Dedifferentiated amniotic fluid mesenchymal stem cell (primary cell): ENCODE measurements around the gene IGF1R.

Experiments used
- DNase-seq: peaks from one replicate; pipeline ENCODE4 v3.0.0-alpha.2; 2016; ENCODE audit errors: extremely low spot score

IGF1R gene

DNA sequence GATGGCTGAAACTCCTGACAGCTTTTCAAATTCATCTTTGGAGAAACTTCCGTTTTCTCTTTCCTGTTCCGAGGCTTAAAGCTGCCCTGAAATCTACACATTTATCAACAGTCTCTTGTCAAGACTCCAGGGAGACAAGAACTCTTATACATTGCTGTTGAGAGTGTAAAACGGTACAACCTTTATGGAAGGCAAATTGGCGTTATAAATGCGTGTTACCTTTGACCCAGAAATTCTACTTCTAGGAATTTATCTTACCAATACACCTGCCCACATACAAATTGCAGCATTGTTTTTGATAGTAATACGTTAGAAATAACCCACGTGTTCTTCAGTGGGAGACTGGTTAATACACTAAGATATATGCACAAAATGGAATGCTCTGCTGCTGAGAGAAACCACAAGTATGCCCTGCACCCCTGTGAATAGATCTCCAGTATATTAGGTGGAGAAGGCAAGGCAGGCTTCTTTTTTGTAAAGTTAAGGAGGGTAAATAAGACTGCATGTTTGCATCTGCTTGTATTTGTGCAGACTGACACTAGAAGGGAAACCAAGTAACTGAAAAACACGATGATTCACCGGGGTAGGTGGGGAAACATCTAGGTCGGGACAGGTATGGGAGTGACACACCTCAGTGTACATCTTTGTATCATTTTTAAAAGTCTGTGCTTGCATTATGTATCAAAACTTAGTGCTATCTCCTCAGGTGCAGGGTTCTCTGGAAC, 97.5 kb downstream of the IGF1R start:
- DNase-seq: no peak

DNA sequence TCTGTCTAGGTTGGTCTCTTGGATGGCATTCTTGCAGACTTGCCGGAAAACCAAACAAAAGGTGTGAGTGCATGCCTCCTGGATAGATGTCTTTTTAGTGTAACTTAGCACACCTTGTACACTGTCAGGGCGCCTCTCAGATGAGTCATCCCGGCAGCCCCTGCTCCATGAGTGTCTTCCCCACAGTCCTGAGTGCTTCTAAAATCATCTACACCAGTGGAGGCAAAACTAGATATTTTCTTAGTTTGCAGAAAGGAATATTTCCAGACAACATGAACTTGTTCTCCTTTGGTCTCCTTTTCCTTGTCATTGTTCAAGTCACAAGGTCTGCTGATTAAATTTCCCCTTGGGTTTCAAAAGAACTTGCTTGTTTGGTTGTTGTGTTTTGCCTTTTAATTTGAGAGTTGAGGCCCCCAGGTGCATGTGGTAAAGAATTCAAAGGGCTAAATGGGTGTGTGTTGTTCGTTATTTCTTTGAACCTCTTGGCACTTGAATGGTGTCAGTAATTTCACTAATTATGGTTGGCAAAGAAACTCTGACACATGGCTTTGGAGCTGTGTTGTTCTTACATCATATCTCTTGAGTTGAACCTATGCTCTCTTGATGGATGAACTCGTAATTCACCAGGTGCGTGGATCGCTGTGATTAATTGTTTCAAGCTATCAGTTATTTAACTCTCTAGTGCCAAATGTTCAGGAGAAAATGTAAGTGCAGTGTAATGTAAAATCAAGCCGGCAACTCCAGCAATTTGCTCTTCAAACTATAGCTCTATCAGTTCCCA, 98.2 kb downstream of the IGF1R start:
- no peak for DNase-seq

DNA sequence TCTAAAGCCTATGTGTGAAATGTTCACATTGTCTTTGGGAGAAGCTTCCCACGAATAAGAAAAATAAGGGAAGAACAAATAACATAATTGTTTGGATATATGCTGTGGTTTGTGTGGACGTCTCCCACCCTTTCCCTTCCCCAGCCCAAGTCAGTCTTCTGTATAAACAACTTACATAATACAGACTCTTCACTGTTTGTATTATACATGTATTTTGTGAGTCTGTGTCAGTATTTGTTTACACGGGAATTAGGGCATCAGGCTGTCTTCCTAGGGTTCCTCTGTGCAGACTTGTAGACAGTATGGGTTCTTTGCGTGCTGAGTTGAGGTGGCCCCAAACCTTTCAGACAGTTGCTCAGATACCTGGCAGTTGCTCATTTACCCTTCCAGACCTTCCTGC, 103.4 kb downstream of the IGF1R start:
- no peak for DNase-seq

DNA sequence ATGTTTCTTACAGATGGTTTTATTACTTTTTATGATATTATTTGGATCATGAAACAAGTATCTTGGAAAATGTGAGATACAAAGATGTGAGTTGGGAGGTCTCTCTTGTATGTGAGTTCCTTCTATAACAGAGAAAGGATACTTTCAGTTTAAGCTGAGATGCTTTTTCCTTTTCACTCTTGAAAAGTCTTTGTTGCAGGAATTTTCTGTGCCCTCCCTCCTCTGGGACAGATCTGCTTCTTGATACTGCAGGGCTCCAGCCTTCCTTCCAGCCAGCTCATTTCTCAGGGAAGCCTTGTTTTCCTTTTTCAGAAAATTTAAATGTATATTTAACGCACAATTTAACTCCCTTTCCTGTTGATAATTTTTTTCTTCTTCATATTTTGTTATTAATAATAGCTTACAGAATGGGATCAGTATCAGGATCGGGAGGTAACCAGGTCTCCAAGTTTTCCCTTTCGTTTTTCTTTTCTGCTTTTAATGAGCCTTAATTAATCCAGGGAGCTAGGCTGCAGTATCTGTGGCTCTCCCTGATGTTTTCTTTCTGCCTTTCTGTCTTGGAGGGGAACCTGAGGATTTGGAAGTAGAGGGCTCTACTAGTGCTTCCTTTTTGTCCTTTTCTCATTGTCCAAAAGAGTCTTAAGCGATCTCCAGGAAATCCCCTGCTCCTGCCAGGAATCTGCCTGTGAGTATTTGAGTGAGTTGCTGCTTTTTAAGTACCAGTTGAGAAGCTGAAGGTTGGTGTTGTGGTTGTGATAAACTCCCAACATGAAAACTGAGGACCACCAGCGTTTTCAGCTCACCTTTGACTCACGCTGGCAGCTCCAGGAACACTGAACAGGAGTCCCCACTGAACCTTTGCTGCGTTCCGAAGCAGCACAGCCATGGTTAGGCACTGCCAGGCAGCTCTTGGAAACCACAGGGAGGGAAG, 105.7 kb downstream of the IGF1R start:
- no peak for DNase-seq

DNA sequence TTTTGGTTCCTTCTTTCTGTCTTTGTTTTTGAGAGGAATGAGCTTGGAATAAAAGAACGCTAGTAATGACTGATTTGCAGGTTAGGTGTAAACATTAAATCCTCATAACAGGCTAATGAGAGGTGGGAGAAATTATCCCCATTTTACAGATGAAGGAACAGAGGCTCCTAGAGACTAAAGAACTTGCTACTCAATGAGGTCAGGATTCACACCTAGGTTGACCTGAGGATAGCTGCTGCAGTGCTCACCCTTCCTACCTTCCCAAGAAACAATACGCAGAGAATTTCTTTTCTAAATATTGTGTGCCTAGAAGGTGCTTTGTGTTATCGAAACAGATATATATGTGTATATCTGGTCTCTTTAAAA, 106.3 kb downstream of the IGF1R start:
- DNase-seq: no peak

DNA sequence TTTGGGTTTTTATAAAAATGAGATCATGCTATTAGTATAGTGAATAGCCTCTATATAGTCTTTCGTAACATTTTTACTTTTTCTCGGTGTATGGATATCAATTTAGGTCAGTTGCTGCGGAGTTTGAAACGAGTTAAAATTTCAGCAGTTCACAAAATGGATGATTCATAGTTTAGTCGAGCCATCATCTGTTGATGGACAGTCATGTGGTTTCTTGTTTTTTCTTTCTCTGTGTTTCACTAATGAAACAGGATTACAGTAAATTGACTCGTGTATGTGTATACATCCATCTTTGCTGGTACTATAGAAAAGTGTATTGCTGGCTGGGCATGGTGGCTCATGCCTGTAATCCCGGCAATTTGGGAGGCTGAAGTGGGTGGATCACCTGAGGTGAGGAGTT, 106.8 kb downstream of the IGF1R start:
- no peak for DNase-seq

GRCh38 chr15:98755781-98756180, 107.4 kb downstream of the IGF1R start:
- no peak for DNase-seq

- no peak for DNase-seq
These were observed 109.9 kb downstream of the IGF1R start for GRCh38 chr15:98758224-98758623.

- DNase-seq: no peak
These were observed 110.9 kb downstream of the IGF1R start for GRCh38 chr15:98759277-98759676.

DNA sequence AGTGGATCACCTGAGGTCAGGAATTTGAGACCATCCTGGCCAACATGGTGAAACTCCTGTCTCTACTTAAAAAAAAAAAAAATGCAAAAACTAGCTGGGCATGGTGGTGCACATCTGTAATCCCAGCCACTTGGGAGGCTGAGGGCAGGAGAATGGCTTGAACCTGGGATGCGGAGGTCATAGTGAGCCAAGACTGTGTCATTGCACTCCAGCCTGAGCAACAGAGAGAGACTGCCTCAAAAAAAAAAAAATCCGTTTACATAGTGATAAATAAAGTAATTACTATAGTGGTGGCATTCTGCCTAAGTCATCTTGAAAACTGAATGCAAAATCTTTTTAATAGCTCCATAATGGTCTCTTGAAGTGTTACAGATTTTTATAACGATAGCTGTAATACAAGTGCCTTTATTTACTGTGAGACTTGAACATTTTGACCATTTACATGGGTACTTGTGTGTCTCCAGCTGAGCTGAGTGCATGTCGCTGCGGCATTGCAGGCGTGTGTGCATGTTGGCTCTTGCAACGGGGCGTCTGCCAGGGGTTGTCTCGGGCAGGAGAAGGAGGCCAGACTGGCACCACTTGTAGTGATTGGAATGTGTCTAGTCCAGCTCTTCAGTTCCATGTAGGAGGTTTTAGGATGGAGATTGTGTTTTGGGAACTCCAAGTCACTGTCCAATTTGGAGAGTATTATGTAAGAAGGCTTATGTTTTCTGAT, 111.9 kb downstream of the IGF1R start:
- DNase-seq: no peak

GRCh38 chr15:98760975-98761374, 112.6 kb downstream of the IGF1R start:
- DNase-seq: no peak

DNA sequence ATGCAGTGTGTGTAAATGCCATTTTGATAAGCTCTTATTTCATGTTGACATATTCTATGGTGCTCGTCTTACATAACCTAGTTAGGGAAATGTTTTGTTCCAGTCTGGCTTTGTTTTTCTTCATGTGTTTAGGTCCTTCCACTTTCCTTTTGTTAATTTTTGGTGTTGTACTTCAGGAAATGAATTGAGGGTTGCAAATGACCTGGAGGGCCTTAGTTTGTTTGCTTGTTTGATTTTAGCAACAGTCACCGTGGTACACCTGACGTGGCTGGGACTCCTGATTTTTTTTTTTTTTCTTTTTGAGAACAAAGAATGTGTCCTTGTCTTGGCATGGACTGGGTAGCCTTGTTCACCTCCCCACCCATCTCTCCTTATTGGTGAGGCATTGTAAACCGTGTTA, 114.8 kb downstream of the IGF1R start:
- no peak for DNase-seq

- no peak for DNase-seq
These were observed 116.0 kb downstream of the IGF1R start for GRCh38 chr15:98764291-98764690.

DNA sequence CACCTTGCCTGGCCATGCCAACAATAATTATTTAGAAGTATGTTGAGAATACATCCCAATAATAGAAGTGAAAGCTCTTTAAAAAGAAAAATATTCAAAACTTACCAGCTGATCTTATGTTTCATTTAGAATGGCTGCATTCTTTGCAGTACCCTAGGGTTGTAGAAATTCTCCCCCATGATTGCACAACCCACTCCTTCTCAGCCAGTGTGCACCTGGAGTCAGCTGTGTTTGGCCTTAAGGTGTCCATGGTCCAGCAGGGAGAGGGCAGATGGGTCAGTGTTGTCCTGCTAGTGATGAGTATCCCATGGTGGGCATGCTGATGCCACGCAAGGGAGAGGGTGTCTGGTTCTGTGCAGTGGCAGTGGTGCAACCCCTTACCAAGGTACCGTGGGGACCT, 117.3 kb downstream of the IGF1R start:
- DNase-seq: no peak

GRCh38 chr15:98767692-98768091, 119.4 kb downstream of the IGF1R start:
- DNase-seq: no peak

DNA sequence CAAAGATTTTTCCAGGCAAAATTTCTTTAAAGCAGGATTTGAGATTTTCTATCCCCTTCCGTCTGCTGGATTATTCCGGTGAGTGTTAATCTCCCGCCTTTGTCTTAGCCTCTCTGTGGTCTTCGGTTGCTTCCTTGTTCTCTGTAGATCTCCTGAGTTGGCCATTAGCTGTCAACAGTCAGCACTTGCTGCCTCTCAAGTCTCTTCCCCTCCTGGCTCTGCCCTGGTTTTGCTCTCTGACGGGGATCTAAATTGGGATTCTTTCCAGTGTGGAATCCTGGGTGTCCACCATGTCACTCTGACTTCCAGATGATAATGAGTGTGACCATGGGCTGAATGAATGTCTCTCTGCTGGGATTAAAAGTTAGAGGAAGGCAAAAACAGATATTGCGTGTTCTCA, 121.5 kb downstream of the IGF1R start:
- DNase-seq: no peak

GRCh38 chr15:98770984-98771383, 122.6 kb downstream of the IGF1R start:
- DNase-seq: no peak

DNA sequence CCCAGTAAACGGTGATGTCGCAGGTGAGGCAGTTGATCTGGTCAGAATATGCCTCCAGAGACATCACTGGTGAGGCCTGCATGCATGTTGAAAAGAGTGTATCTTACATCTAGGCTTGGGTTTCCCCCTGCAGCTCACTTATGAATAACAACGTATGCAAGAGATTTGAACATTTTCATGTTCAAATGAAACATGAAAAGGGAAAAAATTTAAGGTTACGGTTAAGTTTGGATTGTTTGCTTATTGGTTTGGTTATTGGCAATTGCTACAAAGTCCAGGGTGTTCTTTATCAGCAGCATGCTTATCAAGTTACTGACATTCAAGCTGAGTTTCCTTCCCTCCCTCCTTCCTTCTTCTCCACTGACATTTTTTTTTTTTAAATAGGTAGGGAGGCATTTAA, 123.2 kb downstream of the IGF1R start:
- no peak for DNase-seq

DNA sequence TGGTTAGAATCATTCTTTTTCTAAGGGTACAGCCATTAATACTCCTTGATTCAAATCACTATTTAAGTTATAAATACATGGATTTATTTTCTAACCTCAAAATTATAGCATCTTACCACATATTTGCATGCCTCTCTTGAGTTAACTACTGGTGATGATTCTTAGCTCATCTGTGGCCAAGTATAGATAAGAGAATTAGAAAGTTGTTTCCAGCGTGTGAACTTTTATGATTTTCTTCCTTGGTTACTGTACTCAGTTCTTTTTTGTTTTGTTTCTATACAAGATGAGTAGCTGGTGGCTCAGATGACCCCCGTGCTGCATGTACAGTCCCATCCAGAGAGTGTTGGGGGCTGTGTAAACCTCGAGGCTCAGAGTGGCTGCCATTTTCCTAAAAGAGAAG, 124.6 kb downstream of the IGF1R start:
- DNase-seq: no peak

DNA sequence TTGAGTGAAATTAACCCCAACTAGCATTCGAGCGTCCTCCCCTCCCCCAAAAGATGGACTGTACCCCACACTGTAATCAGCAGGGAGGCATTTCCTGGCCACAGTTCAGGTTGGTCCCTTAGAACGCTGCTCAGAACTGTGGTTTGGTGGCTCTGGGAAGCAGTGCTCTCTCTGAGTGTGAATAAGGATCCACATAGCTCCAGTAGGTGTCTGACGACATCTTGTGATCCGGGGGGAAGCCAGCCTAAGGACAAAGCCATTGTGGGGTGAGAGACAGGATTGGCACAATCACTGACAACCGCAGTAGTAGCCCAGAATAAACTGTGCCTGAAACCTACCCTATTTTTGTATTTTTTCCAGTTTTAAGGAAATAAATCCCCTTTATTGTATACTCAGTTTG, 125.3 kb downstream of the IGF1R start:
- no peak for DNase-seq

GRCh38 chr15:98774756-98775497, 126.6 kb downstream of the IGF1R start:
- DNase-seq: no peak
